Measurements from ENCODE around the gene ANKRD24. TPM values are rescaled to one million over a fixed set of nuclear protein-coding genes. Genes with fewer than 3 reads are reported as not detected.
"Not testable (repeated sequence)": the region's sequence is repeated elsewhere in the genome, so short reads cannot be mapped to it uniquely, and the experiment has no call there.

Gene ANKRD24
- total RNA-seq, 2 experiments from 2014 or later = 1.7 to 4.8 TPM

DNA sequence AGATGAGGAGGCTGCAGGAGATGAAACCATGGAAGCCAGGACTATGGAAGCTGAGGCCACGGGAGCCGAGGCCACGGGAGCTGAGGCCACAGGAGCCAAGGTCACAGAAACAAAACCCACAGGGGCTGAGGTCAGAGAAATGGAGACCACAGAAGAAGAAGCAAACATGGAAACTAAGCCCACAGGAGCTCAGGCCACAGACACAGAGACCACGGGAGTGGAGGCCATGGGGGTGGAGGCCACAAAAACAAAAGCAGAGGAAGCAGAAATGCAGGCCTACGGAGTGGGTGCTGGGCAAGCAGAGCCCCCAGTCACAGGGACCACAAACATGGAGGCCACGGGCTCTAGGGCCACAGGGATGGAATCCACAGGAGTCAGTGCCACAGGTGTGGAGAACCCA, 34.4 kb downstream of the ANKRD24 start:
- Histone ChIP-seq H3K4me3 (ENCODE audit: low read depth, low read length, poor library complexity, severe bottlenecking) (no peak overlapping the region), H3K9me3 (ENCODE audit: low read length) (no peaks in the 10 kb centered on the region), H2AFZ (ENCODE audit: low read length) (no peak overlapping the region), H4K20me1 (ENCODE audit: insufficient read depth, low read length) (no peaks in the 10 kb centered on the region), H3K9me2 (ENCODE audit: insufficient read depth, low read length) (no peaks in the 10 kb centered on the region), H3K79me2 (ENCODE audit: insufficient read depth, low read depth, low read length) (no peaks in the 10 kb centered on the region), H3K36me3 (ENCODE audit: insufficient read depth, low read length) (no peaks in the 10 kb centered on the region), H3K4me2 (ENCODE audit: low read length) (no peak overlapping the region), H3K27ac (ENCODE audit: low read depth, low read length, poor library complexity, severe bottlenecking) (no peak overlapping the region), H3K4me1 (ENCODE audit: insufficient read depth, low read length, poor library complexity, severe bottlenecking) (no peaks in the 10 kb centered on the region)
- DNase-seq (ENCODE audit: low spot score) = no peak
- CTCF ChIA-PET (ENCODE audit: unreplicated experiment) = no interaction called here
- TF ChIP-seq EZH2phosphoT487 (IDR thresholded peaks at IDR 0.05; ENCODE audit: borderline replicate concordance, low read depth, low read length) (no peak), CTCF (conservative IDR thresholded peaks at IDR 0.05; ENCODE audit: low read length) (no peak)
- intact Hi-C loops (cut with micrococcal nuclease; ENCODE audit: unreplicated experiment) = no loop called here
- no TSS peak for BruUV-seq (replicated peaks)
- POLR2A ChIA-PET = interaction anchor here (0.6 kb wide), 1 partner anchor 47 kb away, joined by 3 read pairs; no protein-coding TSS in a partner anchor

GRCh38 chr19:4217429-4218264, 35.2 kb downstream of the ANKRD24 start:
- no peak for DNase-seq (ENCODE audit: low spot score)
- Histone ChIP-seq H3K27ac (ENCODE audit: low read depth, low read length, poor library complexity, severe bottlenecking) (no peak overlapping the region), H3K9me3 (ENCODE audit: low read length) (no peaks in the 10 kb centered on the region), H3K36me3 (ENCODE audit: insufficient read depth, low read length) (no peaks in the 10 kb centered on the region), H3K79me2 (ENCODE audit: insufficient read depth, low read depth, low read length) (no peaks in the 10 kb centered on the region), H3K9me2 (ENCODE audit: insufficient read depth, low read length) (no peaks in the 10 kb centered on the region), H3K4me3 (ENCODE audit: low read depth, low read length, poor library complexity, severe bottlenecking) (no peak overlapping the region), H3K4me2 (ENCODE audit: low read length) (no peak overlapping the region), H3K4me1 (ENCODE audit: insufficient read depth, low read length, poor library complexity, severe bottlenecking) (peaks cover 4% of the 10 kb centered on the region), H2AFZ (ENCODE audit: low read length) (no peak overlapping the region), H4K20me1 (ENCODE audit: insufficient read depth, low read length) (no peaks in the 10 kb centered on the region)
- CTCF ChIA-PET (ENCODE audit: unreplicated experiment) = no interaction called here
- POLR2A ChIA-PET = no interaction called here
- intact Hi-C loops (cut with micrococcal nuclease; ENCODE audit: unreplicated experiment) = no loop called here
- TF ChIP-seq EZH2phosphoT487 (IDR thresholded peaks at IDR 0.05; ENCODE audit: borderline replicate concordance, low read depth, low read length) (no peak), CTCF (conservative IDR thresholded peaks at IDR 0.05; ENCODE audit: low read length) (no peak)
- no TSS peak for BruUV-seq (replicated peaks)

DNA sequence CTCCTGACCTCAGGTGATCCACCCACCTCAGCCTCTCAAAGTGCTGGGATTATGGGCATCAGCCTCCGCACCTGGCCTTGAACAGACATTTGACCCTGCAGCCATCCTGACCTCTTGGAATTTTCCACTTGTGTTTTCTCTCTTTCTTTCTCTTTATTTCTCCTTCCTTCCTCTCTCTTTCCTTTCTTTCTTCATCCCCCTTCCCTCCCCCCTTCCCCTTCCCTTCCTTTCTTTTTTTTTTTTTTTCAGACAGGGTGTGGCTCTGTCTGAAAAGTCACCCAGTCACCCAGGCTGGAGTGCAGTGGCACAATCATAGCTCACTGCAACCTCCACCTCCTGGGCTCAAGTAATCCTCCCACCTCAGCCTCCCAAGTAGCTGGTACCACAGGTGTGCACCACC, 36.0 kb downstream of the ANKRD24 start:
- CTCF ChIA-PET (ENCODE audit: unreplicated experiment); H3K79me2 ChIP-seq (ENCODE audit: insufficient read depth, low read depth, low read length); H2AFZ ChIP-seq (ENCODE audit: low read length); intact Hi-C loops (cut with micrococcal nuclease; ENCODE audit: unreplicated experiment); H3K27ac ChIP-seq (ENCODE audit: low read depth, low read length, poor library complexity, severe bottlenecking); H3K4me3 ChIP-seq (ENCODE audit: low read depth, low read length, poor library complexity, severe bottlenecking); DNase-seq (ENCODE audit: low spot score); H3K4me2 ChIP-seq (ENCODE audit: low read length); H4K20me1 ChIP-seq (ENCODE audit: insufficient read depth, low read length); H3K36me3 ChIP-seq (ENCODE audit: insufficient read depth, low read length); H3K9me3 ChIP-seq (ENCODE audit: low read length); H3K4me1 ChIP-seq (ENCODE audit: insufficient read depth, low read length, poor library complexity, severe bottlenecking); H3K9me2 ChIP-seq (ENCODE audit: insufficient read depth, low read length); BruUV-seq (replicated peaks): not testable (repeated sequence)
- POLR2A ChIA-PET = interaction anchor here (0.6 kb wide), 2 partner anchors 64 to 866 kb away, joined by 3 to 4 read pairs; no protein-coding TSS in a partner anchor

Data from OCI-LY7 (cell line).